Stimulated activated naive B cell treated with anti-CD40 and anti-IgM and Interleukin-4, amounts not matched to agents 10 μg/mL and 1 μg/mL and 100 μg/mL, for 72 hours (primary cell): ENCODE measurements around the gene LPXN.

ENCODE experiments used
- ATAC-seq, 2 donors: fragments of 150-1000 bp; cut with Tn5 transposase; replicated peaks; 2 replicates each; pipeline ENCODE4 v1.10.0; 2021; ENCODE audit warnings: moderate library complexity in 1 of 2
- DNase-seq: peaks from one replicate; pipeline ENCODE4 v3.0.0; 2021
- H3K27ac Mint-ChIP-seq: one replicate; pipeline ENCODE4 v1.8.0; 2022; ENCODE audit warnings: mild to moderate bottlenecking, mixed read lengths
- H3K27me3 Mint-ChIP-seq, 2 donors: one replicate each; pipeline ENCODE4 v1.8.0; 2022; ENCODE audit warnings: mixed read lengths in 2 of 2
- H3K36me3 Mint-ChIP-seq, 2 donors: one replicate each; pipeline ENCODE4 v1.8.0; 2022; ENCODE audit warnings: mixed read lengths in 2 of 2, mild to moderate bottlenecking in 1 of 2
- H3K4me1 Mint-ChIP-seq, 2 donors: one replicate each; pipeline ENCODE4 v1.8.0; 2022; ENCODE audit warnings: mixed read lengths in 2 of 2, mild to moderate bottlenecking in 1 of 2
- H3K4me3 Mint-ChIP-seq, 2 donors: one replicate each; pipeline ENCODE4 v1.8.0; 2022; ENCODE audit warnings: mild to moderate bottlenecking in 2 of 2, mixed read lengths in 2 of 2, moderate library complexity in 1 of 2
- H3K9me3 Mint-ChIP-seq, 2 donors: one replicate each; pipeline ENCODE4 v1.8.0; 2022; ENCODE audit warnings: mixed read lengths in 2 of 2, mild to moderate bottlenecking in 1 of 2

Gene LPXN

DNA sequence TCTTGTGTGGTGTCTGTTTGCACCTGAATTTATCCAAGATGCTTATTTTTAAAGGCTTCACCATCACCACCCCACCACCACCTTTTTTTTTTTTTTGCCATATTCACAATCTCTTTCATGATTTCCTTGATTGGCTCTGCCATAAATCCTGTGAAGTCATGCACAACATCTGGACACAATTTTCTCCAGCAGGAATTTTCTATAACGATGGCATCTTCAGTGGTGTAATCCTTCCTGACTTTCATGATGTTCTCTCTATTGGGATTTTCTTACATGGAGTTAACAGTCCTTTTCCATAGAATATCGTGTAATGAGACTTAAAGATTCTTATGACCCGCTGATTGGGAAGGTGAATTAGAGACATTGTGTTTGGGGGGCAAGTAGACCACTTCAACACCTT lies 21.0 kb upstream of the LPXN start:
- peaks cover 46 to 88% of the 10 kb centered on the region in 2 donors for H3K4me1 Mint-ChIP-seq
- no peak for ATAC-seq
- no peaks in the 10 kb centered on the region for H3K27me3 Mint-ChIP-seq
- DNase-seq, result no peak
- H3K9me3 Mint-ChIP-seq, result no peaks in the 10 kb centered on the region
- H3K4me3 Mint-ChIP-seq, result peak overlapping the region; percentile 5 to 58
- H3K27ac Mint-ChIP-seq, result peak overlapping the region; percentile 82
- peaks cover 47 to 61% of the 10 kb centered on the region in 2 donors for H3K36me3 Mint-ChIP-seq

DNA sequence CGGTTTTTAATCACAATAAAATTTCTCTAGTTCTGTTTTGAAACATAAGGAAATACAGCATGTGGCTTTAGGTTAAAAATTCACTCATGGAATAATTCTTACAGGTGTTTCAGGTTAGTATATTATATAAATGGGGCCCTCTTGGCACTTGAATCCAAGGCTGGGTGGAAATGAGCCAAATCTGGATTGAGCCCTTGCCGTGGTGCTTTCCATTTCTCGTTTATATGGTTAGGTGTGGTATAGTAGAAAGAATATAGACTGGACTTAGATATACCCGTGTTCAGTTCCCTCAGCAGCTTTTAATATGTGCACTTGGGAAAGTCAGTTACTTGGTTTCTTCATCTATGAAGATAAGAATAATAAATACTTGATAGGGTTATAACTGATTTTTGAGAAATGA lies 19.2 kb upstream of the LPXN start:
- Mint-ChIP-seq H3K27ac (no peak overlapping the region), H3K4me1 (peaks cover 40 to 81% of the 10 kb centered on the region in 2 donors), H3K27me3 (no peaks in the 10 kb centered on the region), H3K4me3 (no peak overlapping the region), H3K36me3 (peaks cover 48 to 64% of the 10 kb centered on the region in 2 donors), H3K9me3 (no peaks in the 10 kb centered on the region)
- DNase-seq (no peak), ATAC-seq (no peak)

DNA sequence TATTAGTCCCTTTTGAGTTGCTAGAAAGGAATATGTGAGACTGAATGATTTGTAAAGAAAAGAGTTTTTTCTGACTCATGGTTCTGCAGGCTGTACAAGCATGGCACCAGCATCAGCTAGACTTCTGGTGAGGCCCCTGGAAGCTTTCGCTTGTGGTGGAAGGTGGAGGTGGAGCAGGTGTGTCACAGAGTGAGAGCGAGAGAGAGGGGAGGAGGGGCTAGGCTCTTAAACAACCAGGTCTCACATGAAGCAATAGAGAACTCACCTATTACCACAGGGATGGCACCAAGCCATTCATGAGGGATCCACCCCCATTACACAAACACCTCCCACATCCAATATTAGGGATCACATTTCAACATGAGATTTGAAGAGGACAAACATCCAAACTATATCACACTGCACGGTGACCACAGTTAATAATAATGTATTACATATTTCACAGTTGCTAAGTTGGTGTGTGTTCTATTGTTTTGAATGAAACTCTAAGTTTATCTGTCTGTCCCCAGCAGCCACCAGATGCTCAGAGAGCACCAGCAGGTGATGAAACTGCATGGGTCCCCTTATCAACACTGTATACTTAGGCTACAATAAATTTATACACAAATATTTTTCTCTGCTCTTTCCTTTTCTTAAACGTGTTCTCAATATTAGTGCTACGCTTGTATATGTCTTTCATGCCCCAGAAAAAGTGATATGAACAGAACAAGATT lies 17.3 kb upstream of the LPXN start:
- no peak for DNase-seq
- Mint-ChIP-seq H3K9me3 (no peaks in the 10 kb centered on the region), H3K4me1 (peaks cover 36 to 74% of the 10 kb centered on the region in 2 donors), H3K4me3 (no peak overlapping the region), H3K27ac (peak overlapping the region; percentile 74), H3K27me3 (no peaks in the 10 kb centered on the region), H3K36me3 (peaks cover 40 to 54% of the 10 kb centered on the region in 2 donors)
- peak in 1 of 2 donors; percentile 8 for ATAC-seq

DNA sequence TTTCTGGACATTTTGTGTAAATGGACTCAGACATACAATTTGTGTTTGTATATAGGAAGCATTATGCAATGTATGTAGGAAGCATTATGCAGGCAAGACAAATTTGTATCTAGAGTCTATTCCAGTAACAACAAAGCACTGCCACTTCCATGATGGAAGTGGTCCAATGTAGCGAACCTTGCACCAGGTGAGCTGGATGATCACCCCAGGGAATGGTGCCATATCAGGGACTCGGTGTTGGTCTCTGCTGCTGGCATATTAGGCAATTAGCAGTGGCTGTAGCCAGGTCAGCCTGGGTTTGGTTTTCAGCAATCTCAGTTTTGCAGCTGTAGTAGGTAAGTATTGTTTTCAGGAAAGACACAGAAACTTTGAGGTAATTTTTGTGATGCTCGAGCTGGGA lies 16.0 kb upstream of the LPXN start:
- peaks cover 43 to 59% of the 10 kb centered on the region in 2 donors for H3K36me3 Mint-ChIP-seq
- H3K27ac Mint-ChIP-seq, result no peak overlapping the region
- H3K4me1 Mint-ChIP-seq, result peaks cover 32 to 71% of the 10 kb centered on the region in 2 donors

DNA sequence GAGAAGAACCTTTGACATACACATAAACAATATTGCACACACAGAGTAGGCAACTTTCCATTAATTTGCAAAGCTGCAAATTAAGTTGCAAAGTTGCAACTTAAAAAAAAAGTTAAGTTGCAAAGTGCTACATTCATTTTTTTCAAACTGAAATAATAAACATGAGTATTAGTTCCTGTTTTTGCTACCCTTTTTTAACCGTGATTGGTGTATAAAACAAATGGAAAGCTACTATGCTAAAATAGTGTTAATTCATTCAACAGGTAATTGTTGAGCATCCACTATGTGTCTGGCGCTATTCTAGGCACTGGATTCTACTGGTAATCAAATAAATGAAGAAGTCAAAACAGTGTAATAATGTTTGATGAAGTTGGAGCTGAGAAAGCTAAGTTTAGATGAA lies 11.3 kb upstream of the LPXN start:
- H3K9me3 Mint-ChIP-seq, result peaks cover 0 to 2% of the 10 kb centered on the region in 2 donors
- peak overlapping the region; percentile 72 for H3K27ac Mint-ChIP-seq
- H3K4me3 Mint-ChIP-seq, result peak overlapping the region; percentile 55 to 79
- peaks cover 18 to 63% of the 10 kb centered on the region in 2 donors for H3K4me1 Mint-ChIP-seq
- ATAC-seq (peak; percentile 50 to 52), DNase-seq (no peak)
- peaks cover 30 to 48% of the 10 kb centered on the region in 2 donors for H3K36me3 Mint-ChIP-seq
- no peaks in the 10 kb centered on the region for H3K27me3 Mint-ChIP-seq

More for the DNA sequence above, 16.0 kb upstream of the LPXN start:
- Mint-ChIP-seq H3K27me3 (no peaks in the 10 kb centered on the region), H3K9me3 (peaks cover 0 to 2% of the 10 kb centered on the region in 2 donors), H3K4me3 (no peak overlapping the region)
- ATAC-seq (no peak), DNase-seq (no peak)

DNA sequence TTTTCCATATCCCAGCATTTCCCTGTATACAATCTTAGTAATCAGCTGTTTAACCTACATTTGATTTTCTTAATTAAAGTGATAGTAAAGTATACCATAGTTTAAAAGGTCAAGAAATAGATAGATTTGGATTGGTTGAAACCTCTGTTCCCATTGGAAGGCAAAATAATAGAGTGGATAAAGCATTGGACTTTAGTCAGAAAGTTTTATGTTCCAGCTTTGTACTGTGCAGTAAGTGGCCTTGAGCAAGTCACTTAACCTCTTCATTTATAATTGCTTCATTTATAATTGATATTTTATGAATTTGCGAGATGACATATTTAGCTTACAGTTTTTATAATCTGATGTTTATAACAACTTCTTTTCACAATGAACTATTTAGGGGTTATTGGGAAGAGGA lies 6.8 kb upstream of the LPXN start:
- ATAC-seq (no peak), DNase-seq (no peak)
- Mint-ChIP-seq H3K4me3 (peak overlapping the region; percentile 41 to 76), H3K4me1 (peaks cover 18 to 54% of the 10 kb centered on the region in 2 donors), H3K9me3 (peaks cover 0 to 2% of the 10 kb centered on the region in 2 donors), H3K36me3 (peaks cover 38 to 48% of the 10 kb centered on the region in 2 donors), H3K27me3 (no peaks in the 10 kb centered on the region), H3K27ac (no peak overlapping the region)

DNA sequence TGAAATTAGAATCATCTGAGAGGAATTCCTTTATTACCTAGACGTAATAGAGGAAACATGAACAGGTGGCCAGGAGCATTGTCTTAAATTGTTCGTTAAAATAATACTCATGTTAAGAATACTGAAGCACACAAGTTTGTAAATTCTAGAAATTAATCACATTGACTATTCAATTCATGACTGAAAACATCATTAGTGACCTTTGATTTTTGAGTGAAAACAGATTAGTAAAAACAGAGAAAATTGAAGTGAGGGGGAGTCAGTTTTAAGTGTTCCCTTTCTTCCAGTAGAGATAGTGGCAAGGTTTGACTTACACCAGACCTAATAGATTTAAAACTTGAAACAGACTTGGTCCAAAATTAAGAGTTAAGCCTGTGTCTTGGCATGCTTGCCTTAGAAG lies 4.7 kb upstream of the LPXN start:
- peak overlapping the region; percentile 87 to 100 for H3K4me3 Mint-ChIP-seq
- peaks cover 29 to 36% of the 10 kb centered on the region in 2 donors for H3K36me3 Mint-ChIP-seq
- no peaks in the 10 kb centered on the region for H3K9me3 Mint-ChIP-seq
- no peaks in the 10 kb centered on the region for H3K27me3 Mint-ChIP-seq
- peak overlapping the region; percentile 100 for H3K27ac Mint-ChIP-seq
- peaks cover 16 to 55% of the 10 kb centered on the region in 2 donors for H3K4me1 Mint-ChIP-seq
- DNase-seq (no peak), ATAC-seq (no peak)

DNA sequence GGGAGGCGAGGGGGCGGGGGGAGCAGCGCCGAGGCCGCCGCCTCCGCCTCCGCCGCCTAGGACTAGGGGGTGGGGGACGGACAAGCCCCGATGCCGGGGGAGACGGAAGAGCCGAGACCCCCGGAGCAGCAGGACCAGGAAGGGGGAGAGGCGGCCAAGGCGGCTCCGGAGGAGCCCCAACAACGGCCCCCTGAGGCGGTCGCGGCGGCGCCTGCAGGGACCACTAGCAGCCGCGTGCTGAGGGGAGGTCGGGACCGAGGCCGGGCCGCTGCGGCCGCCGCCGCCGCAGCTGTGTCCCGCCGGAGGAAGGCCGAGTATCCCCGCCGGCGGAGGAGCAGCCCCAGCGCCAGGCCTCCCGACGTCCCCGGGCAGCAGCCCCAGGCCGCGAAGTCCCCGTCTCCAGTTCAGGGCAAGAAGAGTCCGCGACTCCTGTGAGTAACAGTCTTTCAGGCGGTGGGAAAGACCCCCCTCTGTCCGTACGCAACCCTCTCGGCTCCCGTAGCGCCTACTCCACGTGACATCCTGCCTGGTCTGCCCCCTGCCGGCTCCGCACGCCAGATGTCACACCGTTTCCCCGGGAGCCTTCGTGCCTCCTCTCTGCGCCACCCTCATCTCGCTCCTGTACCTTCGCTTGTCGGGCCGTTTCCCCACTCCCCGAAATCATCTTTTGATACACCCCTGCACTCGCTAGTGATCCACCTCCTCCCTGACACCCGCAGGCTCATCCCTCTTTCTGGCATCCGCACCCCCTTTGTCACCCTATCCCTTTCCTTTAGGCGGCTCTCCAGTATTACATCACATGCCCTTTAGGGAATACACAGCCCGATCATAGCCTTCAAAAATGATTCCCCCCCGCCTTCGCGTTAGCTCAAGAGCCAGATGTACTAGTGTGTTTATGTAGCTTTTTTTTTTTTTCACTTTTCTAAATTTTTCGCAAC lies 3.8 kb upstream of the LPXN start:
- Mint-ChIP-seq H3K36me3 (peaks cover 35 to 43% of the 10 kb centered on the region in 2 donors), H3K9me3 (no peaks in the 10 kb centered on the region), H3K27ac (peak overlapping the region; percentile 100), H3K4me1 (peaks cover 19 to 63% of the 10 kb centered on the region in 2 donors), H3K4me3 (peak overlapping the region; percentile 87 to 100), H3K27me3 (no peaks in the 10 kb centered on the region)
- ATAC-seq (peak; percentile 41 to 44), DNase-seq (peak; percentile 91)

DNA sequence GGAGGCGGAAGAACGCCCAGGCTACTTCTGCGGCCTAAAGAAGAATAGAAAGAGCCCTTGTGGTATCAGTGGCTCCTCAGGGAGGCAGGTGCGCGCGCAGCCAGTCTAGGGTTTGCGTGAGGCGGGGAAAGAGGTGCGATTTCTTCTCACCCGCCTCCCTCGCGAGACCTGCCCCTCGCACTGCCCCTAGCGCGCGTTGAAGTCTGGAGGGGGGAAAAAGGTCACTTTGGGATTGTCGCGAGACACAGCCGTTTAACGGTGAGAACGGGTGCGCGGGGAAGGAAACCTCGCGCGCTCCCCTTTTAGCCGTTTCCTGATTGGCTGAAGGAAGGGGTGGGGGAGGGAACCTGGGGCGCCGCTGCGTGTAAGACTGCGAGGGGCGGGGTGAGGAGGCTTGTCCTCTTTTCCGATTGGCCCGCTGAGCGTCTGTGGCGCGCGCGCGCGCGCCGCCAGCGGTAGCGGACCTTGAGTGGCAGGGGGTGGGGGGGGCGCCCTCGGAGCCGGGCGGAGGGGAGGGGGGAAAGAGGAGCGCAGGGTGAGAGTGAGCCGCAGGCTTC lies 3.1 kb upstream of the LPXN start, which contains the start of gene ZFP91:
Gene ZFP91 (plus strand): TSS at position 429 of the 557 bp plus-strand sequence. CDS start 219 bp downstream, outside the sequence.
- H3K9me3 Mint-ChIP-seq, result no peaks in the 10 kb centered on the region
- H3K27ac Mint-ChIP-seq, result peak within 1 kb of the TSS; percentile 100
- no peaks in the 10 kb centered on the region for H3K27me3 Mint-ChIP-seq
- ATAC-seq (peak; percentile 47 to 54), DNase-seq (peak; percentile 94)
- H3K36me3 Mint-ChIP-seq, result peaks cover 42 to 49% of the 10 kb centered on the region in 2 donors
- H3K4me1 Mint-ChIP-seq, result peaks cover 19 to 63% of the 10 kb centered on the region in 2 donors
- peak within 1 kb of the TSS; percentile 87 to 100 for H3K4me3 Mint-ChIP-seq

DNA sequence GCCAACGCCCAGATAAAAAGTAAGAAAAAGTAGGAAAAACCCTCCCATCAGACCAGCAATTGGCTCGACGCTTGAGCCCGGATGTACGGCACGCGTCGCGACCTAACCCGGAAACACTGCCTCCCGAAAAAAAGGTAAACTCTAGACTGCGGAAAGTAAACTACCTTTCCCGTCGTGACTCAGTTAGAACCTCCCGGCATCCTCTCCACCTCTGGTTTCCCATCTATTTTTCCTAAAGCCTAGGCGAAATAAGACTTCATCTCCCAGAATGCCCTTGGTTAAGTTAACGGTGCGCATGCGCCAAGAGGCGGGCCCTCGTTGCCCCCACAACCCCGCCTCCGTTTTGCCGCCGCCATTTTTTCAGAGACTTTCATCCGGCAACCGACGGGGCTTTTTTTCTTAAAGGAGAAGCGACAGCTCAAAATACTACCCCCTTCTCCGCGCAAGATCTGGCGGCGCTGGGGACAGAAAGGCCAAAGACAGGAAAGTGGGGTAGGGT lies 2.5 kb upstream of the LPXN start:
- H3K36me3 Mint-ChIP-seq, result peaks cover 47 to 51% of the 10 kb centered on the region in 2 donors
- no peaks in the 10 kb centered on the region for H3K9me3 Mint-ChIP-seq
- peak overlapping the region; percentile 87 to 97 for H3K4me3 Mint-ChIP-seq
- peak; percentile 90 for DNase-seq
- peak overlapping the region; percentile 100 for H3K27ac Mint-ChIP-seq
- no peak for ATAC-seq
- peaks cover 21 to 63% of the 10 kb centered on the region in 2 donors for H3K4me1 Mint-ChIP-seq
- H3K27me3 Mint-ChIP-seq, result no peaks in the 10 kb centered on the region

DNA sequence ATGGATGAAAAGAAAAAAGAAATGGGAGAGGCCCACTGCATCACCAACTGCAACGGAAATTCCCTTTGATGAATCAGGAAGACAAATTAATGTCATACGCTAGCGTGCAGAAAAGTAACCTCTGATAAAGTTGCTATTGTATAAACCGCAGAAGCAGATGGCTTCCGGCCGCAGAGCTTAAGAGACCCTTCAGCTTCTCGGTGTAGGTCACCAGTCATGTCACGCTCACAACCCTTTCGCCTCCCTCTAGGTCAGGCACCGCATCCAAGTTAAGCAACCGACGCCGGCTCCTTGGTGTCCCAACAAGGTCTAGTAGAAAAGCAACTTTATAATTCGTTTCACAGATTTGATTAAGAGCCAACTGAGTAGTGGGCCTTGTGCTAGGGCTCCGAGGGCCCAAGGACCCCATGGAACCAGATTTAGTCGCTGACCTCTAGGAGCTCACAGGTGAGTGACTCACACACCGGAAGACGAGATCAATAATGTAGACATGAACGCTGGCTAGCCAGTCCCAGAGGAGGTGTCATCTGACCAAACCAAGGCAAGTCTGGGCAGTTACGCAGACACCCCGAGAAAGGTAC lies 2.0 kb upstream of the LPXN start:
- Mint-ChIP-seq H3K9me3 (no peaks in the 10 kb centered on the region), H3K27ac (peak overlapping the region; percentile 100), H3K4me1 (peaks cover 21 to 60% of the 10 kb centered on the region in 2 donors), H3K27me3 (no peaks in the 10 kb centered on the region), H3K4me3 (peak overlapping the region; percentile 87 to 97), H3K36me3 (peaks cover 47 to 51% of the 10 kb centered on the region in 2 donors)
- ATAC-seq, result peak; percentile 60 to 63
- DNase-seq, result peak; percentile 87

DNA sequence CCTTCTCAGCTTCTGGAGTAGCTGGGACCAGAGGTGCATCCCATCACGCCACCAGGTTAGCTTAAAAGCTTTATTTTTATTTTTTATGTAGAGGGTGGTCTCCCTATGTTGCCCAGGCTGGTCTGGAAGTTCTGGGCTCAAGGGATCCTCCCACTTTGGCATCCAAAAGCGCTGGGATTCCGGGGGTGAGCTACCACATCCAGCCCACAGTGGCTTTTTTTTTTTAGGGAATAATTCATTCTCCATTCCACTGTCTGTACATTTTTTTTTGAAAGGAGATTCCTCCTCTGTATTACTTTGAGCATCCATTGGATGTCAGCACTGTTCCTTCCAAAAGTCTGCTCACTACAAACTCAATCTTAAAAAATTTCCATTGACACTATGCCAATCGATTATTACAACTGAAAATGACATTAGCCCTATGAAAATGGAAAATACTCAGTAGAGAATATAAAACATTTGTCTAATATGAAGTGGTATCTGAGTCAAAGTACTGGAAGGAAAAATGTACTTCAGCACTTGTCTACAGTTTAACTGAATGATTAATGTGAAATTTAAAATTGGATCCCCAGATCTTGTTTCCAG lies 1.3 kb upstream of the LPXN start:
- H3K4me3 Mint-ChIP-seq, result peak overlapping the region; percentile 87 to 97
- no peak for DNase-seq
- no peak for ATAC-seq
- no peaks in the 10 kb centered on the region for H3K27me3 Mint-ChIP-seq
- peaks cover 43 to 49% of the 10 kb centered on the region in 2 donors for H3K36me3 Mint-ChIP-seq
- peaks cover 21 to 53% of the 10 kb centered on the region in 2 donors for H3K4me1 Mint-ChIP-seq
- peak overlapping the region; percentile 100 for H3K27ac Mint-ChIP-seq
- no peaks in the 10 kb centered on the region for H3K9me3 Mint-ChIP-seq

DNA sequence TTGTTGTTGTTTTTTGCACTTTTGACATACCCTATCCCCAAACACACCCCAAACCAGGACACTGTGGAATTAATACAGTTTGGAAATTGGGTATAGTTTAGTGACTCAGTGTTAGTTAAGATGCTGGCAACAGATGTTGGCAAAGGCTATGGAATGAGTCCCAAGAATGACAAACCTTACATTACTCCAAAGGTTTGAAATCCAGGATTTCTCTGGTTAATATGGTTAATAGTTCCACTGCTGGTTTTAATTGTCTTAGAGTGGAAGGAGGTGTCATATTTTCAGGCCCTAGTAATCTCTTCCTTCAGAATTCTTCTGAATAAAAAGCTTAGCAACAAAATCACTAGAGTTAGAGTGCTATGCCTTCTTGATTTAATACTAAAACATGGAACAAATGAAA lies 775 bp downstream of the LPXN start:
- ATAC-seq, result no peak
- Mint-ChIP-seq H3K9me3 (no peaks in the 10 kb centered on the region), H3K4me3 (peak overlapping the region; percentile 87 to 97), H3K4me1 (peaks cover 21 to 54% of the 10 kb centered on the region in 2 donors), H3K27me3 (no peaks in the 10 kb centered on the region), H3K27ac (peak overlapping the region; percentile 100), H3K36me3 (peaks cover 43 to 51% of the 10 kb centered on the region in 2 donors)
- no peak for DNase-seq
